Measurements from ENCODE around the gene IL2RA. TPM values are rescaled to one million over a fixed set of nuclear protein-coding genes. Genes with fewer than 3 reads are reported as not detected.
"Not testable (repeated sequence)": the region's sequence is repeated elsewhere in the genome, so short reads cannot be mapped to it uniquely, and the experiment has no call there.

The IL2RA gene
- total RNA-seq (2014; rRNA removed; shearing (Covaris generic)), result not detected in 2 replicates

DNA sequence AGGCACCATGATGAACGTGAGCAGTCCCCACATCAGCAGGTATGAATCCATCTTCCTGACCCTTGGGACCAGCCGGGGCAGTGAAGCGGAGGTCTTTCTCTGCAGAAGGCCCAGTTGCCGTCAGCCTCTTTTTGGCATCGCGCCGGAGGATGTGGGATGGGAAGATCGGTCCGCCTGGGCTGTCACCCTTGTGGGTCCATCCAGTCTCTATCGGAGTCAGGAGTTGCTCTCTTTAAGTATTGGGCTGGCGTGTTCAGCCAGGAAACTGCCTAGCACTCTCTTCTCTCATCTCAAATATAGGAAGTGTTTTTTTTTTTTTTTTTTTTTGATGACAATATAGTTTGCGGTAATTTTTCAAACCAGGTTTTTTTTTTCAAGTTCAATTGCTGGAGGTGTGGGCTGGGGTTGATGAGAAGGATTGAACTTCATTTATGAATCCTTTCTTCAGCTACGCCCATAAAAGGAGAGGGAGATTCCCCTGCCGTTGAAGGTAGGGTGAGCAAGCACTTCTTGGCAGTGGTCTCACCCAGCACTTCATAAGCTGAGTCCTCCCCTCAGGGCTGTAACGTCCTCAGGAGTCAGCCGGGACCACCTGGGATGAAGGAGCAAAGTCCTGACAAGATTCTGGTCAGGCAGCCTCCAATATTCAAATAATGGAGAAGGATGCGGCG, at the start of gene IL2RA:
IL2RA (minus strand) TSS at position 267 of the 671 bp plus-strand sequence; CDS start at position 51, 216 bp downstream.
- DNase-seq (ENCODE audit: low read depth), result no peak

DNA sequence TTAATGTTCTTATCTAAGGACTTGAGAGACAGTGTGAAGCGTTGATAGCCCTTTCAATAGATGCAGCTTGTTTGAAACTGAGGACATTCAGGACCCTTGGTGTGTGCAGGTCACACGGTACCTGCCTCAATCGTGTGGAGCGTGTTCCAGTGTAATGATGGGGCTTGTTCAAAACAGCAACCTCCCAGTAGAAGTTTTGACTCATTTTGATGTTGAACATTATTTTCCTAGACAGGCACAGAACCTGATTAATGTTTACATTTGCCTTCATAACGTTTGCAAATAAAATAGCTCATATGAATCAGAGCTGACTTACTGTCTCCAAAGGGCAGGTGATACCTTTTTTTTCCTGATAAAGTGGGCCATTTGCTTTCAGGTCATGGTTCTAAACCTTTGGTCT, 48.0 kb upstream of the IL2RA start:
- DNase-seq (ENCODE audit: low read depth), result no peak

DNA sequence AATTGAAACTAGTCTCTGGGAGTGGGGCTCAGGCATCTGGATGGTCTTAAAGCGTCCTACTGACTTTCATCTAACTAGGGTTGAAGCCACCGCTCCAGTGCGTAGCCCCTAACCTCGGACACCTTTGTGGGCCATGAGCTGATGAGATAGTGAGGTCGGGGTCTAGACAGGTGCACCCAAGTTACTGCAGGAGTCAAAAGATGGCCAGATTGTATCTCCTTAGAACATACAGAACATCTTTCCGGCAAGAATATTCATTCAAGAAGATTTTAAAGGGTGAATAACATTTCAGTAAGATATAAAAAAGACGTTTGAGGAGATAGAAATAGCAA, 47.2 kb upstream of the IL2RA start:
- DNase-seq (ENCODE audit: low read depth), result no peak

DNA sequence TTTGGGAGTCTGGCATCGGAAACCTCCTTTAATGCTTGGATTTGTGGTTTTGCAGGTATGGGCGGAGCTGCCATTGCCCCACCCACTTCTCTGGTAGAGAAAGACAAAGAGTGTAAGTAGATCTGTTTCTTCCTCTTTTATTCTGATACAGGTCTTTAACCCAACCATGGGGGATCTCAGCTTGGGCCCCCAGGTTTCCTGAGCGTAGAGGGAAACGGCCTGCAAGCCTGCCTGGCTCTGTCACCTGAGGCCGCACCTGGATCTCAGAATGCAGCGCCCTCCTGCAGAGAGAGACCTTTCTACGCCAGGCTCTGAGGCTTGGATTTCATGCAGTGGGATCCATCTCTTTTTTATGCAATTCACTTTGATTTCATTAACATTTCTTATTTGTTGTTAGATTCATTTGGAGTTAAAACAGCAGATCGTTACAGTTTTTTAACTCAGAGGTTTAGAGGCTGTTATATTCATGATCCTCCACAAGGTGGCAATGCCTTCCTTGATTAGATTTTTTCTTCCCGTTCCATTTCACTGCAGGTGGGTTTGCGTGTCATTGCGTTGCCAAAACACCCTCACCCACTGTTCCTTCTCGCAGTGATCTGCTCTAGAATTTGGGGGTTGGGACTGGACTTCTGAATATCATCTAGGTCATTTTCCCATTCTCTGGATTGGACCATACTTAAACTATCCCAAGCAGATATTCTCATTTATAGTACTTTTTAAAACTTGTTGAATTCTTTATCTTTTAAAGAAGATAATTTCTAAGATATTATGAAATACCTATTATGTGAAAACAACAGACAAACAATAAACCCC, 46.7 kb upstream of the IL2RA start:
- DNase-seq (ENCODE audit: low read depth), result peak; percentile 29

DNA sequence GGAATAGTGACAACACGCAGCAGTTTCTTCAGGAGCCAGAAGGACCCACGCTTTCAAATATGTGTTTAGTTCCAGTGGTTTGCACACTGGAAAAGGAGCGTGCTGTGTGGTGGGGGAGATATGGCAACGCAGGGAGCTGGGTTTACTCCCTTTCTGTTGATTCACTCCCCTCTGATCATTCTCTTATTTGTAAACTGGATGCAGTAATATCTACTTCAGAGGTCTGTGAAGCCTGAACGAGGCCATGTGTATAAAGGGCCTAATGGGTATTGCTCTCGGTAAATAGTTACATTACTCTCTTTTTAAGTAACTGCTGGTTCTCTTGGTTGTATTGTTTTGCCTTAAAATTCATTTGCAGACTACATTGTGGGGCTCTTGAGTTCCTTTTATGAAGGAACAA, 45.9 kb upstream of the IL2RA start:
- DNase-seq (ENCODE audit: low read depth), result no peak

DNA sequence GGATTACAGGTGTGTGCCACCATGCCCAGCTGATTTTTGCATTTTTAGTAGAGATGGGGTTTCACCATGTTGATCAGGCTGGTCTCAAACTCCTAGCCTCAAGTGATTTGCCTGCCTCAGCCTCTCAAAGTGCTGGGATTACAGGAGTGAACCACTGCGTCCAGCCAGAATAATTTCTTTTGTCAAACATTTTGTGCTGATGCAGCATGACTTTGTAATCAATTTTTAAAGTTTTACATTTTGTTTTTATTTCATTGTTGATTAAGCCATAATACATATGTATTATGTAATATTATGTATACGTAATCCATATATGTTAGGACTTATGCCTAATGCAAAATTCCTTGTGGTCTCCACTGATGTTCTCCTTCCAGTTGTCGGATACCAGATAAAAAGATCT, 45.4 kb upstream of the IL2RA start:
- not testable (repeated sequence) for DNase-seq (ENCODE audit: low read depth)

DNA sequence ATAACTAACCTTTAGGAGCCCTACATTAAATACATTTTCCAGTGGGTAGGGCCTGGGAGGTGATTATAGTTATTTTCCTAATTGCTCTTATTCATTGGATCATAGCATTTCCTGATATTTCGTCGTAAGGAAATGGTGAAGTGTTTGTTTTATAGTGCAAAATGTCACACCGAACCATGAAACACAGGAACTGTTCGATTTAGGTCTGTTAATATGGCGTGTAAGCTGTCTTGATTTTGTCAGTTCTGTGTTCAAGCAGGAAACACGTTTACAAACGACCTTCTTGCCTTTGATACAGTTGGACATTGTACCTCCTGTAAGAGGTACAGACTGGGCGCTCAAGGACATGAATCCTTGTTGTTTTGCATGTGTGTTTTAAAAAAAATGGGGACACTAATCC, 41.4 kb upstream of the IL2RA start:
- no peak for DNase-seq (ENCODE audit: low read depth)

DNA sequence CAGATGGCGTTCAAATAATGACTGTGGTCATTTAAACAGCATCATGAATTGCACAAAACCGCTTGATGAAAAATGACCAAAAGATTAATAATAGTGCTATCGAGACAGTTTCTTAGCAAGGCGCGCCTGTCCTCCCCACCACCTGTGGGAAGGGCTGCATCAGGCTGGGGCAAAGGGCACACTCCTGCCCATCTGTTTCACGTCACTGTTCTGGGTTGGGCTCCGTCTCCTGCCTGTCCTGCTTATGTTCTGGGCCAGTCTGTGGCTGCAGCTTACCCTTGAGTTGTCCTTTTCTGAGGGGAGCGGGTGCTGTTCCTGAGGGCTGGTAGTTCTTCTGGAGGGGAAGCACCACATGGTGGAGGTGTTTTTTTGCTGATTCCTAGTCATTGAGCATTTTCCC, 40.0 kb upstream of the IL2RA start:
- no peak for DNase-seq (ENCODE audit: low read depth)

DNA sequence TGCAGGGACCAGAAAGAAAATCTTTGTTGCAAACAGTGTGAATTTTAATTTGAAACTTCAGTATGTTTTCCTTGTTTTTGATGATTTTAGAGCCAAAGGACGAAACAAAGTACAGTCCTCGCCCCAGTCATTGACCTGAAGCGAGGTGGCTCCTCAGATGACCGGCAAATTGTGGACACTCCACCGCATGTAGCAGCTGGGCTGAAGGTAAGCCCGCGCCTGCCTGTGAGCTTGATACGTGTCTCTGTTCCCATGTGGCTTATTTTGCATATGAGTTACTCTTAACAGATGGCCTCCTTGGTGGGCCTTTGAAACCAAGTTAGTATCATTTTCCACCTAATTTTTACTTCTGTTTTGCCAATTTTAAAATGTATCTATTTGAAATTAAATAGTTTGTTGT, 39.0 kb upstream of the IL2RA start:
- no peak for DNase-seq (ENCODE audit: low read depth)

DNA sequence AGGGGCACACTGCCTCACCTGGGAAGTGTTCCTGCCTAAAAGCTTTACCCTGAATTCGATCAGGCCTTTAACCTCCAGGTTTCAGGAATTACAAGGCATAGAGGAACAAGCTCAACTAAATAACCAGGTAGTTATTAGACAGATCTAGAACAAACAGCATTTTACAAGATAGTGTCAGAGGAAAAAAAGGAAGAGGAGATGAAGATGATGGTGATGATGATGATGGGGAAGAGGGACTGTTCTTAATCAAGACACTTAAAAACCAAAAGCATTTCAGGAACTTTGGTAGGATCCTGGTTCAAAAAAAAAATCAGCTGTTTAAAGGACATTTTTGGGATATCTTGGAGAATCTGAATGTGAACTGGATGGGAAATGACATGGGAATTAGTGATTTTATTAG, 38.2 kb upstream of the IL2RA start:
- no peak for DNase-seq (ENCODE audit: low read depth)

DNA sequence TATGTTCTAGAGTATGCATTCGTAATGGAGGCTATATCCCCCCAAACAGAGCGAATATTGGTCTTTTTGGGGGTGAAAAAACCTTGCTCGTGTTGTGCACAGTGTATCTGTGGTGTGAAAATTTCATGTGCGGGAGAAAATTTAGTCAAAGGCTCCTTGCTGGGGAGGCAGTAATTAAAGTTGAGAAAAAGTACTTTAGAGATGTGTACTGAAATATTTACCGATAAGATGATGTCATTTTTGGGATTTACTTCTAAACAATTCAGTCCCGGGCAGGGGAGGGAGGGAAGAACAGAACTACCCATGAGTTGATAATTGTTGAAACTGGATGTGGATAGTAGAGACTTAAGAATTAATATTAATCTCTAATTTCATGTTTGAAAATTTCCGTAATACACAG, 36.0 kb upstream of the IL2RA start:
- no peak for DNase-seq (ENCODE audit: low read depth)

DNA sequence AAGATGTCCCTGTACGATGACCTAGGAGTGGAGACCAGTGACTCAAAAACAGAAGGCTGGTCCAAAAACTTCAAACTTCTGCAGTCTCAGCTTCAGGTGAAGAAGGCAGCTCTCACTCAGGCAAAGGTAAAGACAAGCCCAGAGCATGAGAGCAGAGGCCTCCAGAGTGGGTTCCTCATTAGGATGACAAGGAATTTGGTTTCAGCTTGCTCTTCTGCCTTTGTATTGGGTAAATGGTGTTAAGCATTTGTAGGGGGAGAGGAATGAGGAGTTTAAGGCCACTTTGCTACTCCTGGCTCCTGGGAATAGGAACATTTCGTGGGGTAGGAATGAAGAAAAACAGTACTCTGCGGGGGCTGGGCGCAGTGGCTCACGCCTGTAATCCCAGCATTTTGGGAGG, 34.9 kb upstream of the IL2RA start:
- DNase-seq (ENCODE audit: low read depth), result no peak

DNA sequence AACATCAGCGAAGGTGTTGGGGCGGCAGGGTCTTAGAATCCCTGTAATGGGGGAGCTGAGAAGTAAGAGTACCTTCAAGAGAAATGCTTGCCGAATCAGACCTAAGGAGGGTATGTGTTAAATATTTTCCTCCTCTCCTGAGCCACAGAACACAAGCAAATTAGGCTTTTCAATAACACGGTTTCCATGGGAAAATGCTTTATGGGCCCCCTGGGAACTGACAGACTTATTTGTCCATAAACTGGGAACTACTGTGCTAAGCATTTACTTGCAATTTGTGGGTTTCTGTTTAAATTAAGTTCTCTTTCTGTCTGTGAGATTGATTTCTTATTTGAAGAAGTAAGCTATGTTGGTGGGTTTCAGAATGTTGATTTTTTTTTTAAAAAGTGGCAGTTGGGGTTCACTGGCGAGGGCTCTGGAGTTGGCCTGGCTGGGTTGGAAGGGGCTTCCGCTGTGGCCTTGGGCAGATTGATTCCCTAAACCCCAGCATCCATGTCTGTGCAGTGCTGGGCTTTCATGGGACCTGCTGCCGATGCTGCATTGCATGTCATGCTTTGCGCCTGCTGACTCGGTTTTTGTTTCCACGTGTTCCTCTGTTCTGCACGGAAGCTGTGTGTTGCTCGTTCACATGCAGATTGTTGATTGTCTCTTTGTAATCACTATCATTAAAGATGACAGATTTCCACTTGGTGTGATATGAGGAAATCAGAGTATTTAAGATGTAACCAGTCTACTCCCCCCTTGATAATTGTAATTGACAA, 33.8 kb upstream of the IL2RA start:
- no peak for DNase-seq (ENCODE audit: low read depth)

DNA sequence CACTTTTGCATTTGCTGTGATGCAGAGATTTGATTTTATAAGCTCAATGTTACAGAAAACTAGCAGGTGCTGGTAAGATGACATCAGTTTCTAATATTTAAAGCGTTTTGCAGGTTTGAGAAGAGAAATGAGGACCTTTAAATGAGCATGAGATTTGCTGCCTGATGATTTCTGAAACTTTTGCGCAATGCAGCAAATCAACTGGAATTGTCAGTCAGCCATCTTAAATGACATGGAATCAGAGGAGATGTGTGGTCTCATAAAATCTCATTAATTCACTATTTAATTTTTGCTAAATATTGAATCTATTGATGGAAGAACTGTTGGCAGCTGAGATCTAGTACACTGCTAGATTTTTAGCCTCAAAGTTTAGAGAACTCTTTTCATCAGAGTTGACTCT, 30.6 kb upstream of the IL2RA start:
- no peak for DNase-seq (ENCODE audit: low read depth)

DNA sequence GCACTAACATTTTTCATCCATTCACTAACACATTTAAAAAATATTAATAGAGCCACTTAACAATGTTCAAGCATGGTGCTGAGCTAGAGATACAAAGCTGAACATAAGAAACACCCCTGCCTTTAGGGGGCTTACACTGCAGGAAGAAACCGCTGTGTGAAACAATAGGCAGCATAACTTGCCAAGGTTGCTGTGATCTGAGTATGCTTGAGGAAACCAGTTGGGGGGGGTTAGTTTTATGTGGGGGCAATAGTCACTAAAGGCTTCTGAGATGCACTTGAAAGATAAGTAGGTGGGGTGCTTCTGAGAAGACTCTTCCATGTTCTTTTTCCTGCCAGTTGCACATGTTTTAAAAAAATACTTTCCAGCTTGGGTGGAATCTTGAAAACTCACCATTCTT, 29.5 kb upstream of the IL2RA start:
- DNase-seq (ENCODE audit: low read depth), result no peak

DNA sequence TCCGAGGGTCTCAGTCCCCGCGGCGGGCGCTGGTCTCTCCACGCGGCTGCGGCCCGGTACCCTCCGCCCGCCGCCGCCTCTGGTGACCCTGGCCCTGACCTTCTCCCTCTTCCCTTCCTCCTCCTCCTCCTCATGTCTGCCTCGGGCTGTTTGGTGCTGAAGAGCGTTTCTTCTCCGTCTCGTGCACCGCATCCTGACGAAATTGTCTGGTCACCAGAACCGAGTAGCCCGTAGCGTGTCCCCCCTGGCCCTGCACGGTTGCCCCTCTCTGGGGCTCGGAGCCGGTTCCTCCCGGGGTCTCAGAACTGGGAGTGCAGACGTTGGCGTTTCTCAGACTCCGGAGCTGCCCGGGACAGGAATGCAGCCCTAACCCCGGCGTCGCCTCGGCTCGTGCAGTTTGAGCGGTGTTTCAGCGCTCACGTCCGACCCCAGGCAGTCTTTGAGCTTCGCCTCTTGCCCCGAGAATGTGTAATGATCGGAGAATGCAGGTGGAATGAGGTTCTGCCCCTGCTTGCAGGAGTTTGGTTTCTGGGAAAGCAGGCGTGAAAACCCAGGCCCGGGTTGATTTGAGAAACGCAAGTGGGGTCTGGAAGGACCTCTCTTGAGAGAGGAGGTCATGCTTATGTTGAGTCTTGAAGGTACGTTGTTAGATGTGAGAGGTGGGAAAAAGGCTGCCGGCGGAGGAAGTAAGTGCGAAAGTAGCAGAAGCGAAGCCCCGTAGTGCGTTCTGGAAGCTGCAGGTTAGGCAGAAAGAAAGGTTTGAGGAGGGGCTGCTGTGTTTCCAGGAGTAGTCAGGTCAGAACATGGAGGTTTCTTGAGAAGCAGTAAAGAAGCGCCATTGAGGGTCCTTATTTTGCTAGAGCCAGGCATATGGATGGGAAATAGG, 27.4 kb upstream of the IL2RA start:
- peak; percentile 29 for DNase-seq (ENCODE audit: low read depth)

DNA sequence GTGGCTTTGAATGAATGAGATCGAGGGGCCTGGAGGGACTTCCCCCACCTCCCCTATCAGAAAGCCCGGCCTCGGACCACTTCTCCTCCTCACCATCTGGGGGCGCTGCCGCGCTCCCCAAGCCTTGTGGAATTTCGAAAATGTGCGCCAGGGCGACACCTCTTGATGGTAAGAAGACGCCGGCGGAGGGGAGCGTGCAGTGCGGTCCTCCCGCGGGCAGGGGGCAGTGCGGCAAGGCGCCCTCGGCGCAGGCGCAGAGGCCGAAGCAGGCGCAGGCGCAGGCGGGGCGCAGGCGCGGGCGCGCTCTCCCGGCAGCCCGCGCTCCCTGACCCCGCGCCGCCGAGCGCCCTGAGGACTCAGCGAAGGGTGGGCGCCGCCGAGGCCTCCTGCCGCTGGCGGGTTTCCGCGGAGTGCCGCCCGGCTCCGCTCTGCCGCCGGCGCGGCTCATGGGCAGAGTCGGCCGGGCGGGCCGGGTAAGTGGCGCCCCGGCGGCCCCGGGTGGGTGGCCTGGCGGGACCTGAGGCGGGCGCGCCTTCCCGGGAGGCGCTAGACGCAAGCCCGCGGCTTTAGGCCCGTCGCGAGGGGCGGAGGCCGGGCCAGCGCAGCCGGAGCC, 26.7 kb upstream of the IL2RA start, which contains the start of gene RBM17:
RBM17 (plus strand) TSS at position 314 of the 613 bp plus-strand sequence. CDS start 8,032 bp downstream, outside the sequence.
- peak; percentile 84 for DNase-seq (ENCODE audit: low read depth)

DNA sequence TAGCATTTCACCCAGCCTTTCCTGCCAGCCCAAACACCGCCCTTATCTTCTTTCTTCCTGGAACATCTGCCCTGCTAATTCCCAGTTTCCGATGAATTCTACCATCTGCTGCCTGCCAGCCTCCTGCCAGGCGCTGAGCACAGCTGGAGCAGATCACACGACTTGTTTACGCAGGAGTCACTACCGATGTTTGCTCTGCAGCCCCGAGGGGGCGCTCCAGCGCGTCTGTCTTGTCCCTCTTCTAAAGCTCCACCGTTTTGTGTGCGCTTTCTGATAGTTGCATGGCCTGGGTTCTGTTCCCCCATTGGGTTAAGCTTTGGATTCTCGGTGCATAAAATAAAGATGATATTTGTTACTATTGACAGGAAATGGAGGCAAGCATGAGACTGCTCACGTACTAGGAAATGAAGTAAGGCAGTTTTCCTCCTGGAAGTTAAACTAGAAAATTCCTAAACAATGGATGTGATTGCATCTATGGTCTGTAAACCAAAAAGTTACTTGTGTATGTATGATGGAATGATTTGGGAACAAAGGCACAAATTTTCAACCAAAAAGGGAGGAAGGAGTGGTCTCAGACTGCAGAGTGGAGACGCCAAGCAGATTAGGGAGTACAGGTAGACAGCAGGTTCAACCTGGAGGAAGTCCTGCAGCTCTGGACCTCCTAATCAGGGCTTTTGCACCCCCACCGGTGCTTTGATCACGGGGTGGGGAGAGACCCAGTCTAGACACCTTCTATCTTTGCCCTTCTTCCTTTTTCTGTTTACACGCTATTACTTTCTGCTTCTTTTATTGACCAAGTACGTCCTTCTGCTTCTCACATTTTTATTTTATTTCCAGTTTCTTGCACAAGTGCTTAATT, 24.4 kb upstream of the IL2RA start:
- peak; percentile 64 for DNase-seq (ENCODE audit: low read depth)

DNA sequence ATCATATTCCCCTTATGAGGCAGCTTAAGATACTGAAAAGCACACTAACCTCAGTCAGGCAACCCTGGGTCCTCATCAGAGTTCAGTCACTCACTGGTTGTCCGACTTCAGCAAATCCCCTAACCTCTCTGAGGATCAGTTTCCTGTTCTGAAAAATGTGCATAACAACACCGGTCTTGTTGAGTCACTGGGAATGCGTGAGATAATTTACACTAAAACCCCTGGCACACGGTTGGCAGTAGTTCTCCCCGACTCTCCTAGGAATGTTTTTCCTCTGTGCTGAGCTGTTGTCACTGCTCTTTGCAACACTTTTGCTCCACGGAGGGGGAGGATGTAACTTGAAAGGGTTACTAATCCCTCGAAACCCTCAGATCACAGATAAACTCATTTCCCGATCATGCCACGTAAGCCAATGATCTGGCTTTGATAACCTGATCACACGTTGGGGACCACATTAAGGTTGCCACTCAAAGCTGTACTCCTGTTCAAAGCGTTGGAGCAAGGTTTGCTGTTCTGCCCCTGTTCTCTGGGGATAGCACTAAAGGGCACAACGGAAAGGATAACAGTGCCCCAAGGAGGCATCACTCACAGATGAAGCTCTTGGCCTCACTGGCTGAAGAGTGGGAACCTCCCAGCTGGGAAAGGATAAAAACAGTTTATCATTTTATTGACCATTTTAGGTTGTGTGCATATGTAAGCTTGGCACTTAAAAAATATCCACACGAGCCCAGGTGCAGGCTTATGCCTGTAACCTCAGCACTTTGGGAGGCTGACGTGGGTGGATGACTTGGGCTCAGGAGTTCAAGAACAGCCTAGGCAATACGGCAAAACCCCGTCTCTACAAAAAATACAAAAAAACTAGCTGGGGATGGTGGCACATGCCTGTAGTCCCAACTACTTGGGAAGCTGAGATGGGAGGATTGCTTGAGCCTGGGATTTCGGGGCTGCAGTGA, 21.6 kb upstream of the IL2RA start:
- DNase-seq (ENCODE audit: low read depth), result peak; percentile 41
